Cardiac fibroblast (primary cell): ENCODE data around the gene GDI1.

Experiments used
- DNase-seq, 2 donors: peaks; one replicate each; pipeline versions ENCODE4 v3.0.0 to v3.0.0-alpha.2; 2010; ENCODE audit warnings: low read depth in 2 of 2
- H3K4me3 ChIP-seq, 2 donors: replicated peaks in 1 of 2; 1 replicate in 1 of 2; 2 replicates in 1 of 2; pipeline ENCODE4 v1.5.1; 2011; ENCODE audit warnings: low read depth in 2 of 2, low read length in 2 of 2, mild to moderate bottlenecking in 2 of 2, moderate library complexity in 1 of 2
- CTCF ChIP-seq: IDR thresholded peaks from one replicate; pipeline ENCODE4 v1.5.1; 2011; ENCODE audit warnings: low read depth, mild to moderate bottlenecking, low read length, inconsistent platforms

GDI1 gene

GRCh38 chrX:154469114-154469513 is 32.2 kb downstream of the GDI1 start:
- H3K4me3 ChIP-seq, result no peak overlapping the region
- no peak for TF ChIP-seq CTCF
- DNase-seq, result no peak

DNA sequence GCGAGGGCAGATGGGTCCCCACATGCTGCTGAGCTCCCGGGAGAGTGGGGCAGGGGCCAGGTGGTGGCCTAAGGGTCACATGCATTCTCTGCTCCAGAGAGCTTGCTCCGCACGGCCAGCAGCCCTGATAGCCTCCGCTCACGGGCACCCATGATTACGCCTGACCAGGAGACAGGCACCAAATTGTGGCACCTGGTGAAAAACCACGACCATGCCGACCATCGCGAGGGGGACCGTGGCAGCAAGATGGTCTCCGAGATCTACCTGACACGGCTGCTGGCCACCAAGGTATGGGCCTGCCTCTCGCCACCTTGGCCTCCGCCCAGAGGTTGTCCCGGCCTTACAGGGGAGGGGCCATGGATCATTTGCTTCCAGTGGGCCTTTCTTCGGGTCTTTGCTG is 32.9 kb downstream of the GDI1 start:
- TF ChIP-seq CTCF, result no peak
- no peak for DNase-seq
- H3K4me3 ChIP-seq, result no peak overlapping the region

- no peak for TF ChIP-seq CTCF
- no peak for DNase-seq
- H3K4me3 ChIP-seq, result no peak overlapping the region
Measured at GRCh38 chrX:154470434-154470833, 33.5 kb downstream of the GDI1 start.

GRCh38 chrX:154470914-154471568 is 34.1 kb downstream of the GDI1 start:
- no peak overlapping the region for H3K4me3 ChIP-seq
- no peak for DNase-seq
- TF ChIP-seq CTCF, result no peak

- no peak for TF ChIP-seq CTCF
- no peak for DNase-seq
- no peak overlapping the region for H3K4me3 ChIP-seq
Measured at GRCh38 chrX:154471839-154472684, 35.1 kb downstream of the GDI1 start.

GRCh38 chrX:154472685-154473632 is 36.0 kb downstream of the GDI1 start:
- H3K4me3 ChIP-seq, result no peak overlapping the region
- DNase-seq, result no peak
- no peak for TF ChIP-seq CTCF
